Tibial nerve (tissue), 4 donors: ENCODE results near the gene SAMMSON.

ENCODE experiments used
- EP300 ChIP-seq, 2 donors: sonication (generic); formaldehyde crosslinking; IDR thresholded peaks; one replicate each; pipeline ENCODE4 v1.6.1; 2017; ENCODE audit warnings: antibody characterized with exemption in 2 of 2, mild to moderate bottlenecking in 1 of 2
- TF ChIP-seq, protein P1 (sequence below), 5 experiments: fragments of 200-600 bp in 3 of 5; fragments of 450-650 bp in 2 of 5; sonication (generic) in 3 of 5; IDR thresholded peaks; one replicate each; pipeline ENCODE4 v1.5.1; 2016 to 2019; ENCODE audit warnings: antibody characterized with exemption in 5 of 5, mild to moderate bottlenecking in 3 of 5, moderate library complexity in 2 of 5

DNA sequence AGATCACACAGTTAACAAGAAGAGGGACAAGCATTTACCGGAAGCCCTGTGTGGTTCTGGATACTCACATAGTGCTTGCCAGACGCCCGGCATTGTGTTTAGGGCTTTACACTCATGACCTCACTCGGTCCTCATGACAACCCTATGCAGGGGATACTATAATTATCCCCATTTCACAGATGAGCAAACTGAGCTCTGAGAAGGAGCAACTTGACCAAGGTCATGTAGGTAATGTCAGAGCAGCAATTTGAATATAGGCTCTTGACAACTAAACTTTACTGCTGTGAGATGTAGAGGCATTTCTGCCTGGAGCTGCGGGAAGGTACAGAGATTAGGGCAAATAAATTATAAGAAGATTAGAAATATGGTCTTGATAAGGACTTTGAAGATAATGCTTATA is 70.0 kb downstream of the SAMMSON start:
- TF ChIP-seq, protein P1, sequence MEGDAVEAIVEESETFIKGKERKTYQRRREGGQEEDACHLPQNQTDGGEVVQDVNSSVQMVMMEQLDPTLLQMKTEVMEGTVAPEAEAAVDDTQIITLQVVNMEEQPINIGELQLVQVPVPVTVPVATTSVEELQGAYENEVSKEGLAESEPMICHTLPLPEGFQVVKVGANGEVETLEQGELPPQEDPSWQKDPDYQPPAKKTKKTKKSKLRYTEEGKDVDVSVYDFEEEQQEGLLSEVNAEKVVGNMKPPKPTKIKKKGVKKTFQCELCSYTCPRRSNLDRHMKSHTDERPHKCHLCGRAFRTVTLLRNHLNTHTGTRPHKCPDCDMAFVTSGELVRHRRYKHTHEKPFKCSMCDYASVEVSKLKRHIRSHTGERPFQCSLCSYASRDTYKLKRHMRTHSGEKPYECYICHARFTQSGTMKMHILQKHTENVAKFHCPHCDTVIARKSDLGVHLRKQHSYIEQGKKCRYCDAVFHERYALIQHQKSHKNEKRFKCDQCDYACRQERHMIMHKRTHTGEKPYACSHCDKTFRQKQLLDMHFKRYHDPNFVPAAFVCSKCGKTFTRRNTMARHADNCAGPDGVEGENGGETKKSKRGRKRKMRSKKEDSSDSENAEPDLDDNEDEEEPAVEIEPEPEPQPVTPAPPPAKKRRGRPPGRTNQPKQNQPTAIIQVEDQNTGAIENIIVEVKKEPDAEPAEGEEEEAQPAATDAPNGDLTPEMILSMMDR (IDR thresholded peaks at IDR 0.05), result no peak
- no peak for TF ChIP-seq EP300 (IDR thresholded peaks at IDR 0.05)
